ENCODE measurements around the gene WDR19.

DNA sequence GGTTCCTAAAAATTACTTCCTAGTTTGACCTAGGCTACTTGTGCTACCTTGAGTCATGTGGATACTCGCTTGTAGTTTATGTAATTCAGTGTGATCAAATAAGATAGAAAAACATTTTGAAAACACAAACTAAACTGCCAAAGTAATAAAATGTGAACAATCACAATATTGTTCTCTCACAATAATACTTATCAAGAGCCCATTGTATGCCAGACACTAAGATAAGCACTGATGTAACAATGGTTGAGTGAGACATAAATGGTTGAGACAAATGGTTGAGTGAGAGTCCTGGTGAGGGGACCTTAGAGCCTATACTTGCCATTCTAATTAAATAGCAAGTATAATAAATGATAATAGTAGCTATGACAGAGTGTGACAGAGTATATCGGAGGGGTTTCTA lies 142.1 kb downstream of the WDR19 start:
- TF ChIP-seq, protein P1, sequence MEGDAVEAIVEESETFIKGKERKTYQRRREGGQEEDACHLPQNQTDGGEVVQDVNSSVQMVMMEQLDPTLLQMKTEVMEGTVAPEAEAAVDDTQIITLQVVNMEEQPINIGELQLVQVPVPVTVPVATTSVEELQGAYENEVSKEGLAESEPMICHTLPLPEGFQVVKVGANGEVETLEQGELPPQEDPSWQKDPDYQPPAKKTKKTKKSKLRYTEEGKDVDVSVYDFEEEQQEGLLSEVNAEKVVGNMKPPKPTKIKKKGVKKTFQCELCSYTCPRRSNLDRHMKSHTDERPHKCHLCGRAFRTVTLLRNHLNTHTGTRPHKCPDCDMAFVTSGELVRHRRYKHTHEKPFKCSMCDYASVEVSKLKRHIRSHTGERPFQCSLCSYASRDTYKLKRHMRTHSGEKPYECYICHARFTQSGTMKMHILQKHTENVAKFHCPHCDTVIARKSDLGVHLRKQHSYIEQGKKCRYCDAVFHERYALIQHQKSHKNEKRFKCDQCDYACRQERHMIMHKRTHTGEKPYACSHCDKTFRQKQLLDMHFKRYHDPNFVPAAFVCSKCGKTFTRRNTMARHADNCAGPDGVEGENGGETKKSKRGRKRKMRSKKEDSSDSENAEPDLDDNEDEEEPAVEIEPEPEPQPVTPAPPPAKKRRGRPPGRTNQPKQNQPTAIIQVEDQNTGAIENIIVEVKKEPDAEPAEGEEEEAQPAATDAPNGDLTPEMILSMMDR (IDR thresholded peaks at IDR 0.05) = no peak
- TF ChIP-seq EZH2 (IDR thresholded peaks at IDR 0.05) = no peak

Data from neural progenitor cell (in vitro differentiated cells).